Hepatocyte (in vitro differentiated cells): Measurements from ENCODE around the gene MFSD6L. TPM values are rescaled to one million over a fixed set of nuclear protein-coding genes. Genes with fewer than 3 reads are reported as not detected.

Experiments used
- DNase-seq: peaks from one replicate; pipeline ENCODE4 v3.0.0-alpha.2; 2016; ENCODE audit warnings: low spot score
- H2AFZ ChIP-seq: fragments of 200-600 bp; sonication (generic); 2 replicates; pipeline ENCODE4 v1.6.0; 2016; ENCODE audit warnings: antibody characterized with exemption, mild to moderate bottlenecking
- H3K27ac ChIP-seq: fragments of 200-600 bp; sonication (generic); 2 replicates; pipeline ENCODE4 v1.5.1; 2016; ENCODE audit warnings: mild to moderate bottlenecking
- H3K27me3 ChIP-seq: fragments of 200-600 bp; sonication (generic); 2 replicates; pipeline ENCODE4 v1.6.1; 2016
- H3K36me3 ChIP-seq: fragments of 200-600 bp; sonication (generic); replicated peaks from 2 replicates; pipeline ENCODE4 v1.5.1; 2016; ENCODE audit warnings: low read depth; ENCODE audit not compliant: insufficient read depth
- H3K4me1 ChIP-seq: fragments of 200-600 bp; sonication (generic); 2 replicates; pipeline ENCODE4 v1.5.1; 2016; ENCODE audit warnings: mild to moderate bottlenecking, moderate library complexity; ENCODE audit not compliant: insufficient read depth
- H3K4me2 ChIP-seq: fragments of 200-600 bp; sonication (generic); 2 replicates; pipeline ENCODE4 v1.6.0; 2016
- H3K4me3 ChIP-seq: fragments of 200-600 bp; sonication (generic); 2 replicates; pipeline ENCODE4 v1.5.1; 2016; ENCODE audit warnings: mild to moderate bottlenecking
- H3K79me2 ChIP-seq: fragments of 200-600 bp; sonication (generic); 2 replicates; pipeline ENCODE4 v1.6.0; 2017; ENCODE audit warnings: mild to moderate bottlenecking
- H3K9me2 ChIP-seq: fragments of 200-600 bp; sonication (generic); replicated peaks from 2 replicates; pipeline ENCODE4 v1.6.0; 2017; ENCODE audit warnings: mild to moderate bottlenecking; ENCODE audit not compliant: insufficient read depth
- H3K9me3 ChIP-seq: fragments of 200-600 bp; sonication (generic); 2 replicates; pipeline ENCODE4 v1.5.1; 2016; ENCODE audit warnings: low read depth, mild to moderate bottlenecking
- H4K20me1 ChIP-seq: fragments of 200-600 bp; sonication (generic); 2 replicates; pipeline ENCODE4 v1.6.0; 2016; ENCODE audit warnings: mild to moderate bottlenecking; ENCODE audit not compliant: insufficient read depth, poor library complexity, severe bottlenecking
- EZH2 ChIP-seq: fragments of 200-600 bp; sonication (generic); IDR thresholded peaks from 2 replicates; pipeline ENCODE4 v1.6.1; 2016; ENCODE audit warnings: antibody characterized with exemption, mild to moderate bottlenecking, borderline replicate concordance
- EZH2phosphoT487 ChIP-seq: fragments of 200-600 bp; sonication (generic); IDR thresholded peaks from one replicate; pipeline ENCODE4 v1.6.1; 2018; ENCODE audit warnings: antibody characterized with exemption, mild to moderate bottlenecking, low read depth, moderate library complexity; ENCODE audit not compliant: unreplicated experiment, severe bottlenecking
- WGBS: methylation state at CpG from one replicate; pipeline ENCODE4 v1.1.6; 2016; ENCODE audit warnings: low lambda C conversion rate; ENCODE audit errors: missing lambda C conversion rate; 5-methylcytosine and 5-hydroxymethylcytosine counted together
- polyA plus RNA-seq: library from polyadenylated mRNA; unstranded; fragments of >200 nt; fragmentation: Nextera tagmentation; extraction: Ambion mirVana; gene quantifications from 2 replicates; pipeline ENCODE4 v1.2.1, GENCODE V29; 2016
- total RNA-seq: library from RNA; depleted of rRNA; stranded (reverse); fragments of >200 nt; gene quantifications from 2 replicates; pipeline ENCODE4 v1.2.3, GENCODE V29; 2014
- TF ChIP-seq, protein P1 (sequence below): fragments of 200-600 bp; sonication (generic); IDR thresholded peaks from 2 replicates; pipeline ENCODE4 v1.5.1; 2016; ENCODE audit warnings: antibody characterized with exemption, mild to moderate bottlenecking; ENCODE audit not compliant: poor library complexity

The MFSD6L gene
- total and polyA plus RNA-seq, 2 experiments from 2014 or later, result 0.34 to 2.2 TPM

- DNase-seq, result no peak
- H3K4me3 ChIP-seq, result no peak overlapping the region
- H4K20me1 ChIP-seq, result no peaks in the 10 kb centered on the region
- no peak overlapping the region for H2AFZ ChIP-seq
- no peaks in the 10 kb centered on the region for H3K27me3 ChIP-seq
- no peaks in the 10 kb centered on the region for H3K9me2 ChIP-seq
- H3K4me1 ChIP-seq, result no peaks in the 10 kb centered on the region
- no peak overlapping the region for H3K27ac ChIP-seq
- no peaks in the 10 kb centered on the region for H3K36me3 ChIP-seq
- H3K4me2 ChIP-seq, result no peak overlapping the region
- H3K79me2 ChIP-seq, result no peaks in the 10 kb centered on the region
- WGBS, result 98% methylated on average over 12 of the region's 12 CpGs
- TF ChIP-seq EZH2phosphoT487 (no peak), EZH2 (no peak)
- TF ChIP-seq, protein P1, sequence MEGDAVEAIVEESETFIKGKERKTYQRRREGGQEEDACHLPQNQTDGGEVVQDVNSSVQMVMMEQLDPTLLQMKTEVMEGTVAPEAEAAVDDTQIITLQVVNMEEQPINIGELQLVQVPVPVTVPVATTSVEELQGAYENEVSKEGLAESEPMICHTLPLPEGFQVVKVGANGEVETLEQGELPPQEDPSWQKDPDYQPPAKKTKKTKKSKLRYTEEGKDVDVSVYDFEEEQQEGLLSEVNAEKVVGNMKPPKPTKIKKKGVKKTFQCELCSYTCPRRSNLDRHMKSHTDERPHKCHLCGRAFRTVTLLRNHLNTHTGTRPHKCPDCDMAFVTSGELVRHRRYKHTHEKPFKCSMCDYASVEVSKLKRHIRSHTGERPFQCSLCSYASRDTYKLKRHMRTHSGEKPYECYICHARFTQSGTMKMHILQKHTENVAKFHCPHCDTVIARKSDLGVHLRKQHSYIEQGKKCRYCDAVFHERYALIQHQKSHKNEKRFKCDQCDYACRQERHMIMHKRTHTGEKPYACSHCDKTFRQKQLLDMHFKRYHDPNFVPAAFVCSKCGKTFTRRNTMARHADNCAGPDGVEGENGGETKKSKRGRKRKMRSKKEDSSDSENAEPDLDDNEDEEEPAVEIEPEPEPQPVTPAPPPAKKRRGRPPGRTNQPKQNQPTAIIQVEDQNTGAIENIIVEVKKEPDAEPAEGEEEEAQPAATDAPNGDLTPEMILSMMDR, result no peak
- H3K9me3 ChIP-seq, result no peaks in the 10 kb centered on the region
These were observed 39.5 kb upstream of the MFSD6L start for GRCh38 chr17:8838551-8839095.

DNA sequence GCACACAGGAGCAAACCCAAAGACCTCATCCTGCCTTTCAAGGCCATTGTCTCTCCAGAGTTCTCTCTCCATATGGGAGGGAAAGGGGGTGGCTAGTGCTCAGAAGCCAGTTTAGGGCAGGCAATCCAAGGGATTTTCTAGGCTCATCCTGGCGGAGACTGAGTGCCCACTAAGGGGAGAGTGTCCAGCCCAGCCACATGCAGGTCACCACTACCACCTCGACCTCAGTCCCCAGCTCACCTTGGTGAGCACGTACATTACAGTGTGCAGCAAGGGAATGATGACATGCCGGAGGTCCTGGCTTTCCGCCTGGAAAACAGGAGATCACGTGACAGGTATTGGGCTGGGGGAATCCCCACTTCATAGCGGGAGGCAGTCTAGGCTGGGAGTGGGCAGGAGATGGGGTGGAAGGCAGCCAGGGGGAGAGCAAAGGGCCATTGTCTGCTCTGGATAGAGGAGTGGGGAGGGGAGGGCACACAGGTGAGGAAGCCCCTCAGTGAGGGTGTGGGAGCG is 38.5 kb upstream of the MFSD6L start:
- no peak overlapping the region for H3K4me2 ChIP-seq
- H2AFZ ChIP-seq, result no peak overlapping the region
- H3K36me3 ChIP-seq, result no peaks in the 10 kb centered on the region
- no peak for DNase-seq
- no peaks in the 10 kb centered on the region for H3K4me1 ChIP-seq
- H3K79me2 ChIP-seq, result no peaks in the 10 kb centered on the region
- 74% methylated on average over 8 of the region's 8 CpGs for WGBS
- no peaks in the 10 kb centered on the region for H3K9me3 ChIP-seq
- H4K20me1 ChIP-seq, result no peaks in the 10 kb centered on the region
- no peak overlapping the region for H3K27ac ChIP-seq
- no peaks in the 10 kb centered on the region for H3K9me2 ChIP-seq
- H3K4me3 ChIP-seq, result no peak overlapping the region
- TF ChIP-seq EZH2 (no peak), EZH2phosphoT487 (no peak)
- TF ChIP-seq, protein P1, result no peak
- H3K27me3 ChIP-seq, result no peaks in the 10 kb centered on the region

DNA sequence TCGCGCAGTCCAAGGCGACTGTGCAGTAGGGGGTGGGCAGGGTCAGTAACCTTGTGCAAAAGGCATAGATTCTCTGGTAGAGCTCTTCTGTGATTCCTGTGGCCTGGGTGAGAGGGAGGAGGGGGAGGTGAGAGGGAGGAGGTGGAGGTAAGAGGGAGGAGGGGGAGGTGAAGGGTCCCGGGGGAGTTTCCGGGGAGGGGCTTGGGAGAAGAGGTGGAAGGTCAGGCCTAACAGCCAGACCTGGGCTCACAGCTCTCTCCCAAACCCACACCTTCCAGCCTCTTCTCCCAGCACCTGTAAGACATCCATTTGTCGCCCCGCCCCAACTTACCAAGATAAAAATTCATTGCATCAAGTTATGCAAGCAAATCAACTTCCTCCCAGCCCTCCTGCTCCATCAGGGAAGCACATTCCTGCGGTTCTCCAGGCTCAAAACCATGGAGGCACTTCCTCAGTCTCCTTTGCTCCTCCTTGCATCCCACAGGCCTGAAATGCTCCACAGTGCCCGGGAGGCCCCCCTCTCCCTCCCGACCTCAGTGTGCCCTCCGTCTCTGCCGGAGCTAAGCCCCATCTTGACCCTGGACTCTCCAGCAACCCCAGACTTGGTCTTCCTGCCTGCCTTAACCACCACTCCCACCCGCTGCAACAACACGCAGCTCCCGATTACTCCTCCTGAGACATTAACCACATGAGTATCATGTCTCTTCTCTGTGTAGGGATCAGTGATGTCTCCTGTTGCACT is 37.8 kb upstream of the MFSD6L start:
- Histone ChIP-seq H3K36me3 (no peaks in the 10 kb centered on the region), H3K9me3 (no peaks in the 10 kb centered on the region), H3K27me3 (no peaks in the 10 kb centered on the region), H3K27ac (no peak overlapping the region), H3K4me1 (no peaks in the 10 kb centered on the region), H2AFZ (no peak overlapping the region), H3K9me2 (no peaks in the 10 kb centered on the region), H3K4me2 (no peak overlapping the region), H3K4me3 (no peak overlapping the region), H4K20me1 (no peaks in the 10 kb centered on the region), H3K79me2 (no peaks in the 10 kb centered on the region)
- TF ChIP-seq EZH2 (no peak), EZH2phosphoT487 (no peak)
- TF ChIP-seq, protein P1, result no peak
- WGBS, result 84% methylated on average over 13 of the region's 15 CpGs
- DNase-seq, result no peak
